Measurements from ENCODE around the gene NTSR1.
A peak's percentile ranks its signal among the peaks of the same experiment; 100 is the strongest.

NTSR1 gene

GRCh38 chr20:62776035-62776691 lies 67.5 kb downstream of the NTSR1 start:
- H3K27me3 ChIP-seq (ENCODE audit: low read depth, low read length) = peaks cover 11% of the 10 kb centered on the region
- no peak overlapping the region for H2AFZ ChIP-seq (ENCODE audit: low read depth, low read length)
- TF ChIP-seq, protein P1, sequence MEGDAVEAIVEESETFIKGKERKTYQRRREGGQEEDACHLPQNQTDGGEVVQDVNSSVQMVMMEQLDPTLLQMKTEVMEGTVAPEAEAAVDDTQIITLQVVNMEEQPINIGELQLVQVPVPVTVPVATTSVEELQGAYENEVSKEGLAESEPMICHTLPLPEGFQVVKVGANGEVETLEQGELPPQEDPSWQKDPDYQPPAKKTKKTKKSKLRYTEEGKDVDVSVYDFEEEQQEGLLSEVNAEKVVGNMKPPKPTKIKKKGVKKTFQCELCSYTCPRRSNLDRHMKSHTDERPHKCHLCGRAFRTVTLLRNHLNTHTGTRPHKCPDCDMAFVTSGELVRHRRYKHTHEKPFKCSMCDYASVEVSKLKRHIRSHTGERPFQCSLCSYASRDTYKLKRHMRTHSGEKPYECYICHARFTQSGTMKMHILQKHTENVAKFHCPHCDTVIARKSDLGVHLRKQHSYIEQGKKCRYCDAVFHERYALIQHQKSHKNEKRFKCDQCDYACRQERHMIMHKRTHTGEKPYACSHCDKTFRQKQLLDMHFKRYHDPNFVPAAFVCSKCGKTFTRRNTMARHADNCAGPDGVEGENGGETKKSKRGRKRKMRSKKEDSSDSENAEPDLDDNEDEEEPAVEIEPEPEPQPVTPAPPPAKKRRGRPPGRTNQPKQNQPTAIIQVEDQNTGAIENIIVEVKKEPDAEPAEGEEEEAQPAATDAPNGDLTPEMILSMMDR (IDR thresholded peaks at IDR 0.05; ENCODE audit: low read depth, low read length) = no peak
- no peak for TF ChIP-seq EZH2phosphoT487 (IDR thresholded peaks at IDR 0.05; ENCODE audit: low read depth)
- H3K4me1 ChIP-seq (ENCODE audit: low read length) = peaks cover 9% of the 10 kb centered on the region
- no peaks in the 10 kb centered on the region for H3K79me2 ChIP-seq (ENCODE audit: low read length)
- no peaks in the 10 kb centered on the region for H3K9me3 ChIP-seq (ENCODE audit: insufficient read depth, low read length)
- H3K27ac ChIP-seq (ENCODE audit: low read length) = no peak overlapping the region
- peak overlapping the region; percentile 60 for H3K4me3 ChIP-seq (ENCODE audit: low read length)
- H3K4me2 ChIP-seq (ENCODE audit: low read length) = peak overlapping the region; percentile 64
- H4K20me1 ChIP-seq (ENCODE audit: insufficient read depth, low read length) = no peaks in the 10 kb centered on the region
- H3K36me3 ChIP-seq (replicated peaks; ENCODE audit: low read depth, low read length) = no peaks in the 10 kb centered on the region
- no peak overlapping the region for H3K9ac ChIP-seq (ENCODE audit: low read length)

DNA sequence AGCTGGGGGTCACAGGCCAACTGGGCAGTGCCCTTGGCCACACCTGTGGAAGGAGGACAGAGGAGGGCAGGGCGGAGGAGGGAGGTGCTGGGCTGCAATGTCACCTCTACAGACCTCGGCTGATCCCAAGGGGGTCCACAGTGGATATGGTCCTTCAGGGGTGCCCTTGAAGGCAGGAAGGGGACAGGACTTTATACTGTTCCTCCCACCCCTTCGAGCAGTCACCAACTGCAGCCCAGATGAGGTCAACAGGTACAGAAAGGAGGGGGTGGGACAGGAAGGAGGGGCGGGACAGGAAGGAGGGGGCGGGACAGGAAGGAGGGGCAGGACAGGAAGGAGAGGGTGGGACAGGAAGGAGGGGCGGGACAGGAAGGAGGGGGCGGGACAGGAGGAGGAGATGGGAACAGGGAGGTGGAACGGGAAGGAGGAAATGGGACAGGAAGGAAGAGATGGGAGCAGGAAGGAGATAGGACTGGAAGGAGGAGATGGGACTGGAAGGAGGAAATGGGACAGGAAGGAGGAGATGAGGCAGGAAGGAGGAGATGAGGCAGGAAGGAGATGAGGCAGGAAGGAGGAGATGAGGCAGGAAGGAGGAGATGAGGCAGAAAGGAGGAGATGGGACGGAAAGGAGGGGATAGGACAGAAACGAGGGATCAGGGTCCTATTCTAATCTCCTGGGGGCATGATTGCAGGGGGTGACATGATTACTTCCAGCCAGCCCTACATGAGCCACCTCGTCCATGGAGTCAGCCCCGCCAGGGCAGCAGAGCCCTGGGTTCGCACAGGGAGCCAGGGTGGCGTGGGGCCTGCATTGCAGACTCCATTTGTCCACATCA lies 68.3 kb downstream of the NTSR1 start:
- H3K9ac ChIP-seq (ENCODE audit: low read length) = no peak overlapping the region
- H3K27me3 ChIP-seq (ENCODE audit: low read depth, low read length) = peaks cover 11% of the 10 kb centered on the region
- peak overlapping the region; percentile 67 for H3K4me2 ChIP-seq (ENCODE audit: low read length)
- H3K4me1 ChIP-seq (ENCODE audit: low read length) = peaks cover 9% of the 10 kb centered on the region
- no peaks in the 10 kb centered on the region for H3K36me3 ChIP-seq (replicated peaks; ENCODE audit: low read depth, low read length)
- peak overlapping the region; percentile 60 for H3K4me3 ChIP-seq (ENCODE audit: low read length)
- H4K20me1 ChIP-seq (ENCODE audit: insufficient read depth, low read length) = no peaks in the 10 kb centered on the region
- peak overlapping the region; percentile 62; the same call in 1 of the 2 replicates for H2AFZ ChIP-seq (ENCODE audit: low read depth, low read length)
- H3K27ac ChIP-seq (ENCODE audit: low read length) = no peak overlapping the region
- H3K79me2 ChIP-seq (ENCODE audit: low read length) = no peaks in the 10 kb centered on the region
- no peaks in the 10 kb centered on the region for H3K9me3 ChIP-seq (ENCODE audit: insufficient read depth, low read length)
- no peak for TF ChIP-seq EZH2phosphoT487 (IDR thresholded peaks at IDR 0.05; ENCODE audit: low read depth)
- TF ChIP-seq, protein P1 (IDR thresholded peaks at IDR 0.05; ENCODE audit: low read depth, low read length) = no peak

DNA sequence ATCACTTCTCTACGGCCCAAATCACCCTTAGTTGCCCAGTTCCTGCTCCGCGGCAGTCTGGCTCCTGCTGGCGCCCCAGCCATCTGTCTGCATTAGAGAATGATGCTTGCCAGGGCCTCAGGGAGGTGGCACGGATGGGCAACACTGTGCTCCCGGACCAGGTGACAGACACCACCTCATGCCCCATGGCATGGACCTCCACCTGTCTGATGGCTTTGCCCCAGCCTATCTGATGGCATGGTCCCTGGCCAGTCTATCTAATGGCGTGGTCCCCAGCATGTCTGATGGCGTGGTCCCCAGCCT lies 68.8 kb downstream of the NTSR1 start:
- peak overlapping the region; percentile 57 for H3K4me3 ChIP-seq (ENCODE audit: low read length)
- no peaks in the 10 kb centered on the region for H3K36me3 ChIP-seq (replicated peaks; ENCODE audit: low read depth, low read length)
- H3K9ac ChIP-seq (ENCODE audit: low read length) = no peak overlapping the region
- H3K27ac ChIP-seq (ENCODE audit: low read length) = no peak overlapping the region
- no peaks in the 10 kb centered on the region for H4K20me1 ChIP-seq (ENCODE audit: insufficient read depth, low read length)
- TF ChIP-seq, protein P1 (IDR thresholded peaks at IDR 0.05; ENCODE audit: low read depth, low read length) = no peak
- TF ChIP-seq EZH2phosphoT487 (IDR thresholded peaks at IDR 0.05; ENCODE audit: low read depth) = no peak
- no peak overlapping the region for H2AFZ ChIP-seq (ENCODE audit: low read depth, low read length)
- peaks cover 9% of the 10 kb centered on the region for H3K4me1 ChIP-seq (ENCODE audit: low read length)
- no peaks in the 10 kb centered on the region for H3K9me3 ChIP-seq (ENCODE audit: insufficient read depth, low read length)
- peak overlapping the region; percentile 67 for H3K4me2 ChIP-seq (ENCODE audit: low read length)
- peaks cover 11% of the 10 kb centered on the region for H3K27me3 ChIP-seq (ENCODE audit: low read depth, low read length)
- no peaks in the 10 kb centered on the region for H3K79me2 ChIP-seq (ENCODE audit: low read length)

DNA sequence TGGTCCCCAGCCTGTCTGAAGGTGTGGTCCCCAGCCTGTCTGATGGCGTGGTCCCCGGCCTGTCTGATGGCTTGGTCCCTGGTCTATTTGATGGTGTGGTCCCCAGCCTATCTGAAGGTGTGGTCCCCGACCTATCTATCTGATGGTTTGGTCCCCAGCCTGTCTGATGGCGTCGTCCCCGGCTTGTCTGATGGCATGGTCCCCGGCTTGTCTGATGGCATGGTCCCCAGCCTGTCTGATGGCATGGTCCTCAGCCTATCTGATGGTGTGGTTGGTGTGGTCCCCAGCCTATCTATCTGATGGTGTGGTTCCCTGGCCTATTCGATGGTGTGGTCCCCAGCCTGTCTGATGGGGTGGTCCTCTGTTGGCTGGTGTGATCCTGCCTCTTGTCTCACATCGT lies 69.4 kb downstream of the NTSR1 start:
- no peaks in the 10 kb centered on the region for H3K79me2 ChIP-seq (ENCODE audit: low read length)
- no peak overlapping the region for H3K27ac ChIP-seq (ENCODE audit: low read length)
- H3K4me1 ChIP-seq (ENCODE audit: low read length) = peaks cover 9% of the 10 kb centered on the region
- no peak overlapping the region for H2AFZ ChIP-seq (ENCODE audit: low read depth, low read length)
- H3K9me3 ChIP-seq (ENCODE audit: insufficient read depth, low read length) = no peaks in the 10 kb centered on the region
- TF ChIP-seq EZH2phosphoT487 (IDR thresholded peaks at IDR 0.05; ENCODE audit: low read depth) = no peak
- TF ChIP-seq, protein P1 (IDR thresholded peaks at IDR 0.05; ENCODE audit: low read depth, low read length) = no peak
- no peaks in the 10 kb centered on the region for H4K20me1 ChIP-seq (ENCODE audit: insufficient read depth, low read length)
- H3K9ac ChIP-seq (ENCODE audit: low read length) = no peak overlapping the region
- H3K4me2 ChIP-seq (ENCODE audit: low read length) = no peak overlapping the region
- H3K27me3 ChIP-seq (ENCODE audit: low read depth, low read length) = peaks cover 6% of the 10 kb centered on the region
- no peak overlapping the region for H3K4me3 ChIP-seq (ENCODE audit: low read length)
- no peaks in the 10 kb centered on the region for H3K36me3 ChIP-seq (replicated peaks; ENCODE audit: low read depth, low read length)

Data from OCI-LY3 (cell line).